Liver (tissue), 9 donors: Measurements from ENCODE around the gene SEC31A. TPM values are rescaled to one million over a fixed set of nuclear protein-coding genes. Genes with fewer than 3 reads are reported as not detected.

ENCODE experiments used
- DNase-seq: peaks from one replicate; pipeline ENCODE4 v3.0.0-alpha.2; 2017; ENCODE audit warnings: low spot score
- H3K27ac ChIP-seq, 2 donors: one replicate each; pipeline ENCODE4 v1.7.0; 2013; ENCODE audit warnings: inconsistent platforms in 2 of 2, low read length in 2 of 2, control low read depth in 1 of 2, low read depth in 1 of 2, mild to moderate bottlenecking in 1 of 2
- H3K27me3 ChIP-seq, 4 donors: one replicate each; pipeline versions ENCODE4 v1.6.1 to v1.7.0; 2013; ENCODE audit warnings: low read length in 3 of 4, inconsistent platforms in 1 of 4, mild to moderate bottlenecking in 1 of 4, moderate library complexity in 1 of 4; ENCODE audit not compliant: control insufficient read depth in 4 of 4, insufficient read depth in 4 of 4
- H3K36me3 ChIP-seq, 4 donors: one replicate each; pipeline versions ENCODE4 v1.6.1 to v1.7.0; 2013; ENCODE audit warnings: low read length in 3 of 4, mild to moderate bottlenecking in 3 of 4, low read depth in 1 of 4, moderate library complexity in 1 of 4; ENCODE audit not compliant: control insufficient read depth in 4 of 4, insufficient read depth in 3 of 4
- H3K4me1 ChIP-seq, 4 donors: one replicate each; pipeline versions ENCODE4 v1.6.1 to v1.7.0; 2013; ENCODE audit warnings: low read length in 3 of 4, mild to moderate bottlenecking in 3 of 4, moderate library complexity in 1 of 4; ENCODE audit not compliant: control insufficient read depth in 4 of 4, insufficient read depth in 4 of 4
- H3K4me3 ChIP-seq, 3 donors: one replicate each; pipeline versions ENCODE4 v1.6.1 to v1.7.0; 2013; ENCODE audit warnings: low read length in 3 of 3, control low read depth in 1 of 3, low read depth in 1 of 3, mild to moderate bottlenecking in 1 of 3
- H3K9ac ChIP-seq, 2 donors: one replicate each; pipeline ENCODE4 v1.7.0; 2013; ENCODE audit warnings: low read length in 2 of 2, mild to moderate bottlenecking in 2 of 2, moderate library complexity in 2 of 2, control low read depth in 1 of 2, low read depth in 1 of 2
- H3K9me3 ChIP-seq, 4 donors: one replicate each; pipeline versions ENCODE4 v1.6.1 to v1.7.0; 2013; ENCODE audit warnings: low read length in 3 of 4; ENCODE audit not compliant: control insufficient read depth in 4 of 4
- EGR1 ChIP-seq, 2 donors: IDR thresholded peaks; 2 replicates each; pipeline ENCODE4 v1.6.1; 2016 to 2018; ENCODE audit warnings: antibody characterized with exemption in 2 of 2, low read depth in 2 of 2
- FOXA1 ChIP-seq: IDR thresholded peaks from 2 replicates; pipeline ENCODE4 v1.6.1; 2016; ENCODE audit warnings: antibody characterized with exemption
- FOXA2 ChIP-seq: IDR thresholded peaks from 2 replicates; pipeline ENCODE4 v1.6.1; 2016; ENCODE audit warnings: antibody characterized with exemption
- GABPA ChIP-seq, 2 donors: IDR thresholded peaks in 1 of 2; conservative IDR thresholded peaks in 1 of 2; 2 replicates each; pipeline ENCODE4 v1.6.1; 2016; ENCODE audit warnings: antibody characterized with exemption in 2 of 2, mild to moderate bottlenecking in 1 of 2, moderate library complexity in 1 of 2
- HNF4A ChIP-seq, 2 donors: conservative IDR thresholded peaks; 2 replicates each; pipeline ENCODE4 v1.6.1; 2016; ENCODE audit warnings: antibody characterized with exemption in 2 of 2, mild to moderate bottlenecking in 2 of 2
- HNF4G ChIP-seq: IDR thresholded peaks from 2 replicates; pipeline ENCODE4 v1.6.1; 2016; ENCODE audit warnings: antibody characterized with exemption
- JUND ChIP-seq, 2 donors: IDR thresholded peaks; 2 replicates each; pipeline ENCODE4 v1.6.1; 2016; ENCODE audit warnings: antibody characterized with exemption in 2 of 2
- NR2F2 ChIP-seq: IDR thresholded peaks from 2 replicates; pipeline ENCODE4 v1.6.1; 2016; ENCODE audit warnings: antibody characterized with exemption
- RAD21 ChIP-seq, 2 donors: IDR thresholded peaks; 2 replicates each; pipeline ENCODE4 v1.6.1; 2016; ENCODE audit warnings: antibody characterized with exemption in 2 of 2, mild to moderate bottlenecking in 2 of 2
- RXRA ChIP-seq, 2 donors: IDR thresholded peaks; 2 replicates each; pipeline ENCODE4 v1.6.1; 2017 to 2018; ENCODE audit warnings: antibody characterized with exemption in 2 of 2, mild to moderate bottlenecking in 1 of 2
- SP1 ChIP-seq: IDR thresholded peaks from 2 replicates; pipeline ENCODE4 v1.6.1; 2018; ENCODE audit warnings: antibody characterized with exemption, mild to moderate bottlenecking
- TAF1 ChIP-seq: conservative IDR thresholded peaks from 2 replicates; pipeline ENCODE4 v1.6.1; 2016; ENCODE audit warnings: antibody characterized with exemption, mild to moderate bottlenecking
- YY1 ChIP-seq: IDR thresholded peaks from 2 replicates; pipeline ENCODE4 v1.6.1; 2016; ENCODE audit warnings: antibody characterized with exemption, mild to moderate bottlenecking
- WGBS: extraction: QIAGEN DNeasy Blood & Tissue Kit; methylation state at CpG from one replicate; pipeline ENCODE4 v1.1.7; 2013; 5-methylcytosine and 5-hydroxymethylcytosine counted together
- polyA plus RNA-seq, 2 donors: library from polyadenylated mRNA; stranded (reverse) in 1 of 2; unstranded in 1 of 2; fragments of 200-250 nt in 1 of 2; fragments of >200 nt in 1 of 2; fragmentation: Nextera tagmentation in 1 of 2; extraction: Ambion mirVana in 1 of 2; gene quantifications; one replicate each; pipeline versions ENCODE4 v1.2.1 to v1.2.3, GENCODE V29; 2013 to 2015
- total RNA-seq, 2 donors: library from RNA; depleted of rRNA; stranded (reverse); fragments of >200 nt; gene quantifications; one replicate each; pipeline ENCODE4 v1.2.3, GENCODE V29; 2014
- TF ChIP-seq, protein P1 (sequence below): IDR thresholded peaks from 2 replicates; pipeline ENCODE4 v1.6.1; 2016; ENCODE audit warnings: antibody characterized with exemption
- TF ChIP-seq, protein P2 (sequence below): IDR thresholded peaks from 2 replicates; pipeline ENCODE4 v1.6.1; 2016; ENCODE audit warnings: antibody characterized with exemption, mild to moderate bottlenecking
- TF ChIP-seq, protein P3 (sequence below): fragments of 150-350 bp; IDR thresholded peaks from 2 replicates; pipeline ENCODE4 v1.5.1; 2017; ENCODE audit warnings: improper control_type of control experiment, low read depth, low read length; ENCODE audit not compliant: missing input control
- TF ChIP-seq, protein P4 (sequence below): IDR thresholded peaks from 2 replicates; pipeline ENCODE4 v1.6.1; 2016; ENCODE audit warnings: antibody characterized with exemption
- TF ChIP-seq, protein P5 (sequence below): IDR thresholded peaks from 2 replicates; pipeline ENCODE4 v1.6.1; 2016; ENCODE audit warnings: antibody characterized with exemption
- donor health status: healthy.
- donor health status: healthy.
- donor health status: healthy.
- donor health status: healthy.
- donor health status: healthy.

SEC31A gene
- total and polyA plus RNA-seq, 4 donors = 79.9 to 204 (median 88.9) TPM

DNA sequence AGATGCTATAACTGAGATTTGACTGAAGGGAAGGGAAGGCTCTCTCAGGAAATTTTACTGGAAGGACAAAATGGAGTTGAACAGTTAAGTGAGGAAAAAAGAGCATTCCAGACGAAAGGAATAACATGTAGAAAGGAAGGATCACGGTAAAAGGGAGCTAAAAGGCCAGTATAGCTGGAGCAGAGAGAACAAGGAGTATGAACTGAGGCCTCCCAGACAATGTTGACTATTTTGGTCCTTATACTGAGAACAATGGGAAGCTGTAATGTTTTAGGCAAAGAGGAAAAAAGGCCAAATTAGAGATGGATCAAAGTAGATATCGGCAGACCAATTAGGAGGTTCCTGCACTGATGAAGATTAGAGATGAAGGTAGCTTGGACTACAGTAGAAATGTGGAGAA, 65.5 kb downstream of the SEC31A start:
- Histone ChIP-seq H3K27me3 (no peaks in the 10 kb centered on the region), H3K4me3 (no peak overlapping the region), H3K9ac (no peak overlapping the region), H3K4me1 (no peaks in the 10 kb centered on the region), H3K36me3 (peaks cover 16 to 83% (median 77%) of the 10 kb centered on the region in 4 donors), H3K9me3 (no peaks in the 10 kb centered on the region), H3K27ac (no peak overlapping the region)
- TF ChIP-seq, protein P1, sequence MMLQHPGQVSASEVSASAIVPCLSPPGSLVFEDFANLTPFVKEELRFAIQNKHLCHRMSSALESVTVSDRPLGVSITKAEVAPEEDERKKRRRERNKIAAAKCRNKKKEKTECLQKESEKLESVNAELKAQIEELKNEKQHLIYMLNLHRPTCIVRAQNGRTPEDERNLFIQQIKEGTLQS = no peak
- TF ChIP-seq, protein P2, sequence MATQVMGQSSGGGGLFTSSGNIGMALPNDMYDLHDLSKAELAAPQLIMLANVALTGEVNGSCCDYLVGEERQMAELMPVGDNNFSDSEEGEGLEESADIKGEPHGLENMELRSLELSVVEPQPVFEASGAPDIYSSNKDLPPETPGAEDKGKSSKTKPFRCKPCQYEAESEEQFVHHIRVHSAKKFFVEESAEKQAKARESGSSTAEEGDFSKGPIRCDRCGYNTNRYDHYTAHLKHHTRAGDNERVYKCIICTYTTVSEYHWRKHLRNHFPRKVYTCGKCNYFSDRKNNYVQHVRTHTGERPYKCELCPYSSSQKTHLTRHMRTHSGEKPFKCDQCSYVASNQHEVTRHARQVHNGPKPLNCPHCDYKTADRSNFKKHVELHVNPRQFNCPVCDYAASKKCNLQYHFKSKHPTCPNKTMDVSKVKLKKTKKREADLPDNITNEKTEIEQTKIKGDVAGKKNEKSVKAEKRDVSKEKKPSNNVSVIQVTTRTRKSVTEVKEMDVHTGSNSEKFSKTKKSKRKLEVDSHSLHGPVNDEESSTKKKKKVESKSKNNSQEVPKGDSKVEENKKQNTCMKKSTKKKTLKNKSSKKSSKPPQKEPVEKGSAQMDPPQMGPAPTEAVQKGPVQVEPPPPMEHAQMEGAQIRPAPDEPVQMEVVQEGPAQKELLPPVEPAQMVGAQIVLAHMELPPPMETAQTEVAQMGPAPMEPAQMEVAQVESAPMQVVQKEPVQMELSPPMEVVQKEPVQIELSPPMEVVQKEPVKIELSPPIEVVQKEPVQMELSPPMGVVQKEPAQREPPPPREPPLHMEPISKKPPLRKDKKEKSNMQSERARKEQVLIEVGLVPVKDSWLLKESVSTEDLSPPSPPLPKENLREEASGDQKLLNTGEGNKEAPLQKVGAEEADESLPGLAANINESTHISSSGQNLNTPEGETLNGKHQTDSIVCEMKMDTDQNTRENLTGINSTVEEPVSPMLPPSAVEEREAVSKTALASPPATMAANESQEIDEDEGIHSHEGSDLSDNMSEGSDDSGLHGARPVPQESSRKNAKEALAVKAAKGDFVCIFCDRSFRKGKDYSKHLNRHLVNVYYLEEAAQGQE = no peak
- TF ChIP-seq, protein P3, sequence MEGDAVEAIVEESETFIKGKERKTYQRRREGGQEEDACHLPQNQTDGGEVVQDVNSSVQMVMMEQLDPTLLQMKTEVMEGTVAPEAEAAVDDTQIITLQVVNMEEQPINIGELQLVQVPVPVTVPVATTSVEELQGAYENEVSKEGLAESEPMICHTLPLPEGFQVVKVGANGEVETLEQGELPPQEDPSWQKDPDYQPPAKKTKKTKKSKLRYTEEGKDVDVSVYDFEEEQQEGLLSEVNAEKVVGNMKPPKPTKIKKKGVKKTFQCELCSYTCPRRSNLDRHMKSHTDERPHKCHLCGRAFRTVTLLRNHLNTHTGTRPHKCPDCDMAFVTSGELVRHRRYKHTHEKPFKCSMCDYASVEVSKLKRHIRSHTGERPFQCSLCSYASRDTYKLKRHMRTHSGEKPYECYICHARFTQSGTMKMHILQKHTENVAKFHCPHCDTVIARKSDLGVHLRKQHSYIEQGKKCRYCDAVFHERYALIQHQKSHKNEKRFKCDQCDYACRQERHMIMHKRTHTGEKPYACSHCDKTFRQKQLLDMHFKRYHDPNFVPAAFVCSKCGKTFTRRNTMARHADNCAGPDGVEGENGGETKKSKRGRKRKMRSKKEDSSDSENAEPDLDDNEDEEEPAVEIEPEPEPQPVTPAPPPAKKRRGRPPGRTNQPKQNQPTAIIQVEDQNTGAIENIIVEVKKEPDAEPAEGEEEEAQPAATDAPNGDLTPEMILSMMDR = no peak
- no peak for TF ChIP-seq FOXA1
- no peak for TF ChIP-seq RXRA (IDR thresholded peaks at IDR 0.05)
- TF ChIP-seq RAD21 (IDR thresholded peaks at IDR 0.05) = no peak
- no peak for TF ChIP-seq EGR1 (IDR thresholded peaks at IDR 0.05; ENCODE audit: low read depth in 2 of 2)
- TF ChIP-seq, protein P4, sequence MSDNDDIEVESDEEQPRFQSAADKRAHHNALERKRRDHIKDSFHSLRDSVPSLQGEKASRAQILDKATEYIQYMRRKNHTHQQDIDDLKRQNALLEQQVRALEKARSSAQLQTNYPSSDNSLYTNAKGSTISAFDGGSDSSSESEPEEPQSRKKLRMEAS = no peak
- TF ChIP-seq FOXA2 = no peak
- TF ChIP-seq, protein P5, sequence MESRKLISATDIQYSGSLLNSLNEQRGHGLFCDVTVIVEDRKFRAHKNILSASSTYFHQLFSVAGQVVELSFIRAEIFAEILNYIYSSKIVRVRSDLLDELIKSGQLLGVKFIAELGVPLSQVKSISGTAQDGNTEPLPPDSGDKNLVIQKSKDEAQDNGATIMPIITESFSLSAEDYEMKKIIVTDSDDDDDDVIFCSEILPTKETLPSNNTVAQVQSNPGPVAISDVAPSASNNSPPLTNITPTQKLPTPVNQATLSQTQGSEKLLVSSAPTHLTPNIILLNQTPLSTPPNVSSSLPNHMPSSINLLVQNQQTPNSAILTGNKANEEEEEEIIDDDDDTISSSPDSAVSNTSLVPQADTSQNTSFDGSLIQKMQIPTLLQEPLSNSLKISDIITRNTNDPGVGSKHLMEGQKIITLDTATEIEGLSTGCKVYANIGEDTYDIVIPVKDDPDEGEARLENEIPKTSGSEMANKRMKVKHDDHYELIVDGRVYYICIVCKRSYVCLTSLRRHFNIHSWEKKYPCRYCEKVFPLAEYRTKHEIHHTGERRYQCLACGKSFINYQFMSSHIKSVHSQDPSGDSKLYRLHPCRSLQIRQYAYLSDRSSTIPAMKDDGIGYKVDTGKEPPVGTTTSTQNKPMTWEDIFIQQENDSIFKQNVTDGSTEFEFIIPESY = no peak
- no peak for TF ChIP-seq GABPA (IDR thresholded peaks at IDR 0.05 in 1 of 2, conservative IDR thresholded peaks at IDR 0.05 in 1 of 2)
- no peak for TF ChIP-seq HNF4A (conservative IDR thresholded peaks at IDR 0.05)
- no peak for TF ChIP-seq SP1
- no peak for TF ChIP-seq HNF4G
- no peak for TF ChIP-seq TAF1
- no peak for TF ChIP-seq NR2F2
- no peak for TF ChIP-seq YY1
- no peak for TF ChIP-seq JUND (IDR thresholded peaks at IDR 0.05)
- 93% methylated on average over 3 of the region's 3 CpGs for WGBS
- no peak for DNase-seq
